GM18505 (cell line): Measurements from ENCODE around the gene CARD14.

Source experiments
- ATAC-seq: cut with Tn5 transposase; IDR thresholded peaks from one replicate; pipeline ENCODE4 v1.9.1; 2021; ENCODE audit not compliant: unreplicated experiment
- POLR2A ChIP-seq: IDR thresholded peaks from 4 replicates; pipeline ENCODE4 v1.6.1; 2011; ENCODE audit warnings: borderline replicate concordance; ENCODE audit not compliant: insufficient read depth, insufficient read length; ENCODE audit errors: extremely low read depth

CARD14 gene

GRCh38 chr17:80244871-80245509 lies 75.2 kb downstream of the CARD14 start:
- no peak for TF ChIP-seq POLR2A
- ATAC-seq, result no peak

DNA sequence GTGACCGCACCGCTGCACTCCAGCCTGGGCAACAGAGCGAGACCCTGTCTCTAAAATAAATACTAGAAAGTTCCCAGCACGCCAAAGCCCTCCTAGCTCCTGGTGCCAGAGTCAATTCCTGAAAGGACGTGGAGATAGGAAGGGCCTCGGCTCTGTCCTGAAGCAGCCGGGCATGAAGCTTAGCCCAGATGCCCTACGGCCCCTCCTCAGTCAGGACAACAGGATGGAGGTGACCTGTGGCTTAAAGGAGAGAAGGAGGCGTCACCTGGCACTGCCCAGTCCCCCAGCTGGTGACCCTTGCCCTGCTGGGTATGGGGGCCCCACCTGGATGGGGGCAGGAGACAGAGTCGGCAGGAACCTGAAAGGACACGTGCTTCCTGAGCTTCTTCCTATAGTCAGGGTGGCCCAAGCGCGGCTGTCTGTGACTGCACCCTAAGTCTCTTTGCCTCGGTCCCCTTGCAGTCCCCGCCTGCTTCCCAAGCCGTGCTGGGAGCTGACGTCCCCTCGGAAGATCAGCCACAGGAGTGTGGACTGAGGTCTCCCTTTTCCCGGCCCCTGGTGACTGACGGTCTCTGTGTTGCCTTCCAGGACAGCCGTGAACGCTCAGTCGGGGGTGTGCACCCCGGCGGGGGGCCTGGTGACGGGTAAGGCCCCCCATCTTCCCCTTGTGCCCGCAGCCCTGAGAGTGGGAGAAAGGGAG lies 75.9 kb downstream of the CARD14 start:
- TF ChIP-seq POLR2A, result no peak
- no peak for ATAC-seq

DNA sequence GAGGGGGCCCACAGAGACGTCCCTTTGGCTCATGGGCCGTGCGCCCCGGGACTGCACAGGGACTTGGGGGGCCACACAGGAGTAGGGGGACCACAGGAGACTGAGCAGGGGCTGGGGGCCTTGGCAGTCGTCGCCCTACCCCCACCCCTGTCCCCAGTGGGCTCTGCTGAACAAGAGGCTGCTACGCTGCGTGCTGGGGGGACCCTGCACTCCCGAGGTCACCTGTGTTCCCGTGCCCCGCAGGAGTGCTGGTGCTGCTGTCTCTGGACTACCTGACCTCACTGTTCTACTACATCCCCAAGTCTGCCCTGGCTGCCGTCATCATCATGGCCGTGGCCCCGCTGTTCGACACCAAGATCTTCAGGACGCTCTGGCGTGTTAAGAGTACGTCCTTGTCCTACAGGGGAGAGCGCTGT lies 76.4 kb downstream of the CARD14 start:
- TF ChIP-seq POLR2A, result no peak
- ATAC-seq, result no peak

- TF ChIP-seq POLR2A, result no peak
- no peak for ATAC-seq
Measured at GRCh38 chr17:80246726-80247125, 76.9 kb downstream of the CARD14 start.

GRCh38 chr17:80247561-80247960 lies 77.7 kb downstream of the CARD14 start:
- ATAC-seq, result no peak
- TF ChIP-seq POLR2A, result no peak

- TF ChIP-seq POLR2A, result no peak
- ATAC-seq, result no peak
Measured at GRCh38 chr17:80248001-80248893, 78.4 kb downstream of the CARD14 start.

DNA sequence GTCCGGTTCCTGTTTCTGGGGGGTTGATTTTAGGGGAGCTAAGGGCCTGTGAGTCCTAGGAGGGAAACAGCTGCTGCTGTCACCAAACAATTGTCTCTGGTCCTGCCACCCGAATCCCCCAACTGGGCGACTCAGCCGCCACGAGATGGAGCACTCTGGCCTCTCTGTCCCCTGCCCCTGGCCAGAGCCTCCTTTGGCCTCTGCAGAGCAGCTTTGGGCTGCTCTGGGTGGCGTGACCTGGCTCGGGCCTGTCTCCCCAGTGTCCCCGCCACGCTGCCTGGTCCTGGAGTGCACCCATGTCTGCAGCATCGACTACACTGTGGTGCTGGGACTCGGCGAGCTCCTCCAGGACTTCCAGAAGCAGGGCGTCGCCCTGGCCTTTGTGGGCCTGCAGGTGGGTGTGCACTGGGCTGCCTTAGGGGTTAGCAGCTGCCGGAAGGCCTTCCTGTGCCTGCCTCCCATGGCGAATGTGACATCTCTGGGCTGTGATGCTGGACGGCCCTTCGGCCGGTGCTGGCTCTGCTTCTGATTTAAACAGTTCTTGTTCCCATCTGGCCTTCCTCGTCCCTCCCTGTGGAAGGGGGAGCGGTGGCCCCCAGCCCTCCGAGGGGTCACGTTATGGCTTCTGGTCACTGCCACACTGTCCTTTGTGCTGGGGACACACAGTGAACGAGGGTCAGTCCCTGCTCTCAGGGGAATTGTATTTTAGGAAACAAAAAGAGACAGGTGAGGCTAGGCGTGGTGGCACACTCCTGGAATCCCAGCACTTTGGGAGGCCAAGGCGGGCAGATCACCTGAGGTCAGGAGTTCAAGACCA lies 79.3 kb downstream of the CARD14 start:
- ATAC-seq, result no peak
- TF ChIP-seq POLR2A, result no peak

GRCh38 chr17:80251966-80252365 lies 82.1 kb downstream of the CARD14 start:
- TF ChIP-seq POLR2A, result no peak
- no peak for ATAC-seq

GRCh38 chr17:80252871-80253270 lies 83.0 kb downstream of the CARD14 start:
- ATAC-seq, result no peak
- no peak for TF ChIP-seq POLR2A

DNA sequence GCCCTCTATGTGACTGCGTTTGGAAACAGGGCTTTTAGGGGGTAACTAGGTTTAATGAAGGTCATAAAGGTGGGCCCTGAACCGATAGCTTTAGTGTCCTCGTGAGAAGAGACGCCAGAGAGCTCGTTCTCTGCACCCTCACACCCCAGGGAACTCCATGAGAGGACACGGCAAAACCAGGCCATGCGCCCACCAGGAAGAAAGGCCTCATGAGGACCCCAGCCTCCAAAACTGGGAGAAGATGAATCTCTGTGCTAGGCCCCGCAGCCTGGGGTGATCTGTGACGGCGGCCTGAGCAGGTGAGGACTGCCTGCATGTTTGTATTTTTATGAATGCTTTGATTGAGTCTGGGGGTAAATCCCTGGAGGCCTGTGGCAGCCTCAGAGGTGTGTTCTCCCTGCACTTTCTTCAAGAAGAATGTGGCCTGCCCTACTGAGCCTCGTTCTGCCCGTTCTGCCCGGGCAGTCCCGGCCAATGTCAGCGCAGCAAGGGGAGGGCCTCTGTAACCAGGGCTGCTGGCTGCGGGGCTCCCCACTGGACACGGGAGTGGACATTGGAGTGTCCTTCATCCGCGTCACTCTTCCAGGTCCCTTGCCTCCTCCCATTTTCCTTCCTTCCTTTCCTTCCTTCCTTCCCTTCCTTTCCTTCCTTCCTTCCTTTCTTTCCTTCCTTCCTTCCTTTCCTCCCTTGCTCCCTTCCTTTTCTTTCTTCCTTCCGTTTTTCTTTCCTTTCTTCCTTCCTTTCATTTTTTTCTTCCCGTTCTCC lies 84.0 kb downstream of the CARD14 start:
- ATAC-seq, result no peak
- TF ChIP-seq POLR2A, result no peak

GRCh38 chr17:80254396-80255251 lies 84.8 kb downstream of the CARD14 start:
- ATAC-seq, result no peak
- no peak for TF ChIP-seq POLR2A
